Activated naive CD4-positive, alpha-beta T cell treated with anti-CD3 and anti-CD28 coated beads, Interleukin-2, amount 50 U/mL, for 72 hours (primary cell): ENCODE results near the gene SNAI3. TPM values are rescaled to one million over a fixed set of nuclear protein-coding genes. Genes with fewer than 3 reads are reported as not detected.

Experiments
- ATAC-seq, 2 donors: fragments of 150-1000 bp; cut with Tn5 transposase; 2 replicates each; pipeline ENCODE4 v1.10.0; 2021; ENCODE audit warnings: mild to moderate bottlenecking in 2 of 2, moderate library complexity in 2 of 2
- DNase-seq, 2 donors: peaks; one replicate each; pipeline ENCODE4 v3.0.0; 2021 to 2022; ENCODE audit warnings: low spot score in 2 of 2
- H3K27ac Mint-ChIP-seq, 2 donors: one replicate each; pipeline ENCODE4 v1.8.0; 2022; ENCODE audit warnings: mild to moderate bottlenecking in 2 of 2, mixed read lengths in 2 of 2
- H3K36me3 Mint-ChIP-seq, 2 donors: one replicate each; pipeline ENCODE4 v1.8.0; 2022; ENCODE audit warnings: mixed read lengths in 2 of 2
- H3K9me3 Mint-ChIP-seq, 2 donors: one replicate each; pipeline ENCODE4 v1.8.0; 2022; ENCODE audit warnings: mixed read lengths in 2 of 2
- total RNA-seq, 2 donors: library from RNA; stranded (reverse); gene quantifications; one replicate each; pipeline ENCODE4 v1.2.3, GENCODE V29; 2022

The SNAI3 gene
- total RNA-seq, 2 donors from 2014 or later: 5.4 to 6.4 TPM

- Mint-ChIP-seq H3K27ac (no peak overlapping the region), H3K36me3 (peaks cover 22 to 23% of the 10 kb centered on the region in 2 donors)
- no peak for DNase-seq
These were observed 12.9 kb upstream of the SNAI3 start for GRCh38 chr16:88699180-88699579.

GRCh38 chr16:88698646-88699045 lies 12.3 kb upstream of the SNAI3 start:
- Mint-ChIP-seq H3K27ac (no peak overlapping the region), H3K36me3 (peaks cover 17 to 18% of the 10 kb centered on the region in 2 donors), H3K9me3 (no peaks in the 10 kb centered on the region)
- no peak for ATAC-seq
- DNase-seq: no peak

More at GRCh38 chr16:88699180-88699579, 12.9 kb upstream of the SNAI3 start:
- no peak for ATAC-seq
- no peaks in the 10 kb centered on the region for H3K9me3 Mint-ChIP-seq

GRCh38 chr16:88697831-88698615 lies 11.7 kb upstream of the SNAI3 start:
- Mint-ChIP-seq H3K9me3 (no peaks in the 10 kb centered on the region), H3K27ac (peak overlapping the region in 1 of 2 donors; percentile 68), H3K36me3 (peaks cover 13 to 14% of the 10 kb centered on the region in 2 donors)
- no peak for ATAC-seq
- no peak for DNase-seq

GRCh38 chr16:88697116-88697830 lies 11.0 kb upstream of the SNAI3 start:
- Mint-ChIP-seq H3K36me3 (peaks cover 7 to 8% of the 10 kb centered on the region in 2 donors), H3K27ac (peak overlapping the region; percentile 22 to 68), H3K9me3 (no peaks in the 10 kb centered on the region)

GRCh38 chr16:88696441-88696840 lies 10.1 kb upstream of the SNAI3 start:
- no peak for ATAC-seq
- Mint-ChIP-seq H3K9me3 (no peaks in the 10 kb centered on the region), H3K27ac (no peak overlapping the region), H3K36me3 (peaks cover 7 to 8% of the 10 kb centered on the region in 2 donors)
- no peak for DNase-seq

More at GRCh38 chr16:88697116-88697830, 11.0 kb upstream of the SNAI3 start:
- DNase-seq: no peak
- ATAC-seq: no peak

- no peak for DNase-seq
- H3K9me3 Mint-ChIP-seq: no peaks in the 10 kb centered on the region
- H3K36me3 Mint-ChIP-seq: peaks cover 7 to 8% of the 10 kb centered on the region in 2 donors
- ATAC-seq: no peak
- peak overlapping the region in 1 of 2 donors; percentile 80 for H3K27ac Mint-ChIP-seq
These were observed 9.4 kb upstream of the SNAI3 start for GRCh38 chr16:88695753-88696152.

GRCh38 chr16:88695218-88695617 lies 8.9 kb upstream of the SNAI3 start:
- H3K27ac Mint-ChIP-seq: peak overlapping the region in 1 of 2 donors; percentile 80
- ATAC-seq (no peak), DNase-seq (no peak)
- H3K9me3 Mint-ChIP-seq: no peaks in the 10 kb centered on the region
- peaks cover 7 to 8% of the 10 kb centered on the region in 2 donors for H3K36me3 Mint-ChIP-seq

GRCh38 chr16:88694221-88695087 lies 8.1 kb upstream of the SNAI3 start:
- ATAC-seq: no peak
- DNase-seq: no peak
- Mint-ChIP-seq H3K36me3 (peaks cover 0 to under 1% of the 10 kb centered on the region in 2 donors), H3K27ac (peak overlapping the region; percentile 80 to 87), H3K9me3 (no peaks in the 10 kb centered on the region)

- H3K36me3 Mint-ChIP-seq: no peaks in the 10 kb centered on the region
- no peak overlapping the region for H3K27ac Mint-ChIP-seq
- no peak for DNase-seq
These were observed 7.3 kb upstream of the SNAI3 start for GRCh38 chr16:88693420-88694177.

GRCh38 chr16:88692861-88693260 lies 6.6 kb upstream of the SNAI3 start:
- H3K36me3 Mint-ChIP-seq: no peaks in the 10 kb centered on the region
- ATAC-seq (no peak), DNase-seq (no peak)
- H3K27ac Mint-ChIP-seq: no peak overlapping the region
- no peaks in the 10 kb centered on the region for H3K9me3 Mint-ChIP-seq

More at GRCh38 chr16:88693420-88694177, 7.3 kb upstream of the SNAI3 start:
- no peaks in the 10 kb centered on the region for H3K9me3 Mint-ChIP-seq
- no peak for ATAC-seq

GRCh38 chr16:88691924-88692560 lies 5.7 kb upstream of the SNAI3 start:
- Mint-ChIP-seq H3K9me3 (no peaks in the 10 kb centered on the region), H3K27ac (no peak overlapping the region), H3K36me3 (no peaks in the 10 kb centered on the region)
- ATAC-seq: peak; percentile 34 to 61
- no peak for DNase-seq

GRCh38 chr16:88691129-88691813 lies 5.0 kb upstream of the SNAI3 start:
- Mint-ChIP-seq H3K9me3 (no peaks in the 10 kb centered on the region), H3K27ac (no peak overlapping the region), H3K36me3 (no peaks in the 10 kb centered on the region)
- ATAC-seq: no peak
- DNase-seq: no peak

GRCh38 chr16:88690341-88691128 lies 4.2 kb upstream of the SNAI3 start:
- Mint-ChIP-seq H3K36me3 (no peaks in the 10 kb centered on the region), H3K9me3 (no peaks in the 10 kb centered on the region), H3K27ac (no peak overlapping the region)
- no peak for ATAC-seq
- no peak for DNase-seq

- no peak for DNase-seq
- Mint-ChIP-seq H3K27ac (no peak overlapping the region), H3K36me3 (no peaks in the 10 kb centered on the region), H3K9me3 (no peaks in the 10 kb centered on the region)
- ATAC-seq: no peak
These were observed 1.9 kb upstream of the SNAI3 start for GRCh38 chr16:88688013-88688778.
